Fibroblast of skin of left quadriceps (primary cell): ENCODE results near the gene NPSR1.

ENCODE experiments used
- DNase-seq, 2 experiments: peaks; one replicate each; pipeline ENCODE4 v3.0.0-alpha.2; 2013; ENCODE audit warnings: low read depth in 2 of 2

Gene NPSR1

DNA sequence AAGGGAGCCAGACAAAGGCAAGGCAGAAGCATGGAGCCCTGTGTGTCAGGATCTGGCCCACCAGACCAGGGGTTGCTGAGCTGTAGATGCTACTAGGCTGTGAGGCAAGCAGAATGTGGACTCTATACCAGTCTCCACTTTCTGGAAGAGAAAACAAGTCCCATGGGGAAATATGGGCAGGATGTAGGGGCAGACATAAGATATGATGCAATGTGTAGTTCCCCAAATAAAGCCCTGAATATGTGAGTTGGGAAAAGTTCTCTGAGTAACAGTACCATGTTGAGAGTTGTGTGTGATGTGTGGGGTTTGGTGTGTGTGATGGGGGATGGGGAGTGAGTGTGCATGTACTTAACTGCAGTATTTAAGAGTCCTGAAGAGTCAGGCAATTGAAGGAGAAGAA lies 62.3 kb downstream of the NPSR1 start:
- no peak for DNase-seq

DNA sequence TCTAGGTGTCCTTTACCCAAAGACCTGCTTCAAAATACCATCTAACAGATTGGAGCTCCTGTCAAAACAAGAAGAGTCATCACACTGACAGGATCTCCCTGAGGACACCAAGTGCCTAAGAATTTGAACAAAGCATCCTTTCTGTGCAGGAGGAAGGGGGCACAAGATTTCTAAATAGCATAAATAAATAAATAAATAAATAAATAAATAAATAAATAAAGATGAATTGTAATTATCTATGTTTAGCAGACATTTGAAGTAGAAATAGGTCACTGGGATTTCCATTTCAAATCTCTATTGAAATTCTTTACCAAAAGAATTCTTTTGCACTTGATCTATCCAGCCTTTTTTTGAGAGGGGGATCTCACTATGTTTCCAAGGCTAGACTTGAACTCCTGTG lies 65.3 kb downstream of the NPSR1 start:
- no peak for DNase-seq

DNA sequence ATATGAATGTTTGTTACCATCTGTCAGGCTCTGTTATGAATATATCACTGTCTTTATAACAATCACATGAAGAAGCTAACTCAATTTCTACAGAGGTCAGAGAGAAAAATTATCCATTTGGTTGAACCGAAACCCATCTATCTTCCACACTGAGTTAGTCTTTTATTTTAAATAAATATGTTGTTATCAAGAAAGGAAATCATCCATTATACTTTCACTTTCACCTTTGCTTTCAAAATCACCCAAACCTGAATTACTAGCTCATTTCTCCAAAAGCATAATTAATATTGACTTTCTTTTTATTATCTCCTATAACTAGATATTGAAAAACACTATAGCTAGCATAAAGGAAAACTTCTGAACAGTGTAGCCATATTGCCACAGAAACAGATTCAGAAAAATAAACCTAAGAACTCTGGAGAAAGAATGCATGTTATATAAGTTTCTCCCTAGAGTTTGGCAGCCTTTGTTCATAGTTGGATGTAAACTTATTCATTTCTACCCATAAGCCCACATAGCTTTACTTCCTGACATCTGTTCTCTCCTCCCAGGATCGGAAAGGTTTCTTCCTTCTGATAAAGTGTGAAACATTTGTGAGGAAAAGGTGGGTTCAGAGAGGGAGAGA lies 66.0 kb downstream of the NPSR1 start:
- DNase-seq, result no peak

DNA sequence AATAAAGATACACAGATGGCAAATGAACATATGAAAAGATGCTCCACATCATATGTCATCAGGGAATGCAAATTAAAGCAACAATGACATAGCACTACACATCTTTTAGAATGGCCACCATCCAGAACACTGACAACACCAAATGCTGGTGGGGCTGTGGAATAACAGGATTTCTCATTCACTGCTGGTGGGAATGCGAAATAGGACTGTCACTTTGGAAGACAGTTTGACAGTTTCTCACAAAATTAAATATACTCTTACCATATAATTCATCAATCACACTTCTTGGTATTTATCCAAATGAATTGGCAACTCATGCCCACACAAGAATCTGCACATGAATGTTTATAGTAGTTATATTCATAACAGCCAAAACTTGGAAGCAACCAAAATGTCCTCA lies 68.2 kb downstream of the NPSR1 start:
- DNase-seq, result no peak

DNA sequence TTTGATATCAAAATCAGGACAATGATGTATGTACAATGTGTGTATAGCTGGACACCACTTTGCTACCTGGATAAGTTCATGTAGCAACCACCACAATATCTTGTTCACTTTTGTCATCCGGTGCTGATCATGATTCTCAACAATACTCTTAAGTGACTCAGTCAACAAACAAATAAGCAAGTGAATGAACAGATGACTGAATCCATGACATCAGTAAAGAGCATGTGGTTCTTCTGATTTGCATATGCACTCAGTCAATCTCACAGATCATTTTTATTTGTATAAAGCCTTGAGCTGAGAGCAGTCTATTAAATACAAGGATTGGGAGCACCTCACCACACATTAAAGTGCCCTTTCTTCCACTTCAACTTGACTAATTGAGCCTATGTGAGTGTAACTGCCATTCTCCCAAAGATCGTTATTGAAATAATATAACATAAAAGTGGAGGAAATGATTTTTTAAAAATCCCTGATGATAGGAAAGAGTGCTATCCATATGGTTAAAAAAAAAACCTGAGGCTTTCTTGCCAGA lies 69.5 kb downstream of the NPSR1 start:
- no peak for DNase-seq

DNA sequence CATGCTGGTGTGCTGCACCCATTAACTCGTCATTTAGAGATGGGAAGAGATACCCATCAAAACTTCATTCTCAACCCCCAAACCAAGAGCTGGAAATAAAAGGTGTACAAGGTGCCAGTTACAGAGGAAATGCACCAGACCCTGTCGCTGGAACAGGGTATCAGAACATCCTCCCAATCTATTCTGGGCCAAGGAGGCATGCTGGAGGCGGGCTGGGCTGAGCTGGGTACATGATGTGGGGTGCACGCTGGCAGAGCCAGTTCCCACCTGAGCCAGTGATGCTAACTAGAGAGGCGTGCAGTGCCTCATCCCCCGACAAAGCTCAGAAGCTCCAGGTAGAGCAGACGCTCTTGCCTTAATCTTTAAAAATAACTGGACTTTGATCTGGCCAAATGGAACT lies 70.1 kb downstream of the NPSR1 start:
- DNase-seq, result no peak

DNA sequence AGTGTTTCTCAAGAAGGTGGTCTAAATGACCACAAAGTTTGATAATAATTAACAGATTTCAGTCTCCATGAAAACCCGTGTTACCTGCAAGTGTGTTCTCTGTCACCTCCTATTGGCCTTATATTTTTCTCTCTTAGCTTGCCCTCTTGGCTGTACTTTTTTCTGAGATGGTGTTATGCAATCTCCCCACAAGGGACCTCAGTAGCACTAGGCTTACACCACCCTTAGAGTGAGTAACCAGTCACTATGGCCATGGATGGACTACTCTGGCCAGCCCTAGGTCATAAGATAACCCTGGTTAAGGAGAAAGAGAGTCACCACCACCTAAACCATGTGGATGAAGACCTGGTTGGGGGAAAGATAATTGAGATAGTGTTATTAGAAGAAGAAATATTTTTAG lies 76.8 kb downstream of the NPSR1 start:
- DNase-seq, result no peak

DNA sequence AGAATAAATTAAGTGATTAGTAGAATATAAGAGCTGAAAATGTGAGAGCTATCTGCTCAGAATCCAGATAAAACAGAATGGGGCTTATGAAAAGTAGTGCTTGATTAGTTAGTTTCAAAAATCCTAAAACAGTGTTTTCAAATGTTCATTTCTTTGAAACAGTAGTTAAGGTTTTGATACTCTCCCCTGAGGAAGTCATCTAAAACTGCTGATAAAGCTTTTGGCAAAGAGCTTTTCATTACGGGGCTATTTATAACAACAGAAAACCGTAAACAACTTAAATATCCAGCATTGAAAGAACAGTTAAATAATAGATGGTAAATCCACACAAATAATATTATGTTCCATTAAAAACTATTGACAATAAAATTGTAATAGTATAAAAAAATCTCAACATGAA lies 77.5 kb downstream of the NPSR1 start:
- no peak for DNase-seq

DNA sequence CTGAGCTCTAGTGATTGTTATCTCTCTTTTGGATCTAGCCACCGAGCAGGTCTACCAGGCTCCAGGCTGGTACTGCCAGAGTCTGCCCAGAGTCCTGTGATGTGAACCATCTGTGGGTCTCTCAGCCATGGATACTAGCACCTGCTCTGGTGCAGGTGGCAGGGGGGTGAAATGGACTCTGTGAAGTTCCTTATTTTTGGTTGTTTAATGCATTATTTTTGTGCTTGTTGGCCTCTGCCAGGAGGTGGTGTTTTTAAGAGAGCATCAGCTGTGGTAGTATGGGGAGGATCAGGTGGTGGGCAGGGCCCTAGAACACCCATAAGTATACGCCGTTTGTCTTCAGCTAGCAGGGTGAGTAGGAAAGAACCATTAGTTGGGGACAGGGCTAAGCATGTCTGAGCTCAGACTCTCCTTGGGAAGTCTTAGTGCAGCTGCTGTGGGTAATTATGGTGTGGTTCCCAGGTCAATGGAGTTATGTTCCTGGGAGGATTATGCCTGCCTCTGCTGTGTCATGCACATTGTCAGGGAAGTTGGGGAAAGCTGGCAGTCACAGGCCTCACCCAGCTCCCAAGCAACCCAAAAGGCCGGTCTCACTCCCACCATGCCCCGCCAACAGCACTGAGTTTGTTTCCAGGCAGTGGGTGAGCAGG lies 81.8 kb downstream of the NPSR1 start:
- no peak for DNase-seq

DNA sequence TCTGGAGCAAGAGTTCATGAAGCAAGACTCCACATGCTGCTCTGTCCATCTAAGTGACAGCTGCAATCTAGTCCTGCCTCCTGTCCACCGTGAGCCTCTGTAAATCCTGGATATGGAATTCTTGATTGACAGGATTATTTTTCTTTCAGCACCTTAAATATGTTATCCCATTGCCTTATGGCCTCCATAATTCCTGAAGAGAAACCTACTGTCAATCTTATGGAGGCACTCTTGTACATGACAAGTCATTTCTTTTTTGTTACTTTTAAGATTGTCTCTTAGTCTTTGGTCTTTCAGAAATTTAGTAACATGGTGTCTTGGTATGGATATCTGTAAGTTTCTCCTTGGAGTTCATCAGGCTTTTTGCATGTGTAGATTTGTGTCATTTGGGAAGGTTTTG lies 82.8 kb downstream of the NPSR1 start:
- no peak for DNase-seq

DNA sequence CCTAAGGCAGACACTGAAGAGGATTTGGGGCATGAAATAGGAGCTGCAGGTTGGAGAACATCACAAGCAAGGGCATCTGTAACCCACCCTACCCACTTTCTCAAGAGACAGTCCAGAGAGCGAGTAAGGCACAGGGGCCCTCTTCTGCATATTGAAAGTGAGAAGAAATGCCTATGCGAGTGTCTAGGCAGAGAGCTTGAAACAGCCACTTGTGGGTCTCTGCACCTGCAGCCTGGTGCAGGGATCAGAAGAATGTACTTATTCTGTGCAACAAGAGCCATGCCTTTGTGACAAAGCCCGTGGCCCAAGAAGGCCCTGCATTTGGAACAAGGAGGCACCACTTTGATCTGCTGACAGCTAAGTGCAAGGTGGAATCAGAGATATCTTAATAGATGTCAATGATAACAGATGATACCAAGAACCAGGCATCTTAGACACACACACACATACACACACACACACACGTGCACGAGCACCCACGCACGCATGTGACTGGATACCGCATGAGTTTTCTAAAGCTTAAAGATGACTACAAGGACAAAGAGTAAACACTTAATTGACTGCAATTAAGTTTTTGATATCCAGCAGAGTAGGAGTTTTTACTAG lies 89.3 kb downstream of the NPSR1 start:
- no peak for DNase-seq

DNA sequence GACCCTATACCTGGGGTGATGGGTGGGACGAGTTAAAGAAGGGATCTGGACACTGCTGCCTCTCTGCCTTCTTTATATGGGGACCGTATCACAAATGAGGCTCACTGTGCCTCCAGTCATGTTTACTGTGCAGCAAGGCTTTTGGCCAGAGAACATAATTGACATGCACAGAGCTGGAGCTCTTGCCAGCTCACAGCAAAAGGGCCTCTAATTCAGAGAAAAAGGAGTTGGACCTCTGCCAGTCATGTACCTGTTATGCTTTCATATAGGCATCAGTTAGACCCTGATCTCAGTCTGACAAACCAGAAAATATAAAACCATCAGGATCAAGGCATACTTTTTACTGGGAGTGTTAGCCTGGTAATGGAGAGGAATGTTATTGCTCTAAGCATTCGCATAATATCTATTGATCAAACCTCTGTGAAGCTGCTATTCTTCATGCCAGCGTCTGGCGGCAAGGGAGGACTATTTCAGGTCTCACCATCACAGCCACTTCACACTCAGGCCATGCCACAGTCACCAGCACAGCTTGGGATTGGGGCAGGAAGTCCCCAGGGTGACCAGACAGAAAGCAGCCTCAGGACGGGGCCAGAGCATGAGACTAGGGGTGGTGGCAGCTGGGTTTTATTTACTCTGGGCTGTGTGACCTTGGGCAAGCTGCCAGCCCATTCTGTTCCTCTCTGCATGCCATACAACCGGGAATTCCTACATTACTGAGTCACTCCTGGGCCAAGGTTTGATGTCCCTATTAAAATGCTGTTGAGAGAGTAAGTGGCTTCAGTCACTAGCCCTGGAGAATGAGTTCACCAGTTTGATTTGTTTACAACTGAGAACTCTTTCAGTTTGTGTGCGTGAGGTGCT lies 90.1 kb downstream of the NPSR1 start:
- DNase-seq, result peak; percentile 42 to 51

DNA sequence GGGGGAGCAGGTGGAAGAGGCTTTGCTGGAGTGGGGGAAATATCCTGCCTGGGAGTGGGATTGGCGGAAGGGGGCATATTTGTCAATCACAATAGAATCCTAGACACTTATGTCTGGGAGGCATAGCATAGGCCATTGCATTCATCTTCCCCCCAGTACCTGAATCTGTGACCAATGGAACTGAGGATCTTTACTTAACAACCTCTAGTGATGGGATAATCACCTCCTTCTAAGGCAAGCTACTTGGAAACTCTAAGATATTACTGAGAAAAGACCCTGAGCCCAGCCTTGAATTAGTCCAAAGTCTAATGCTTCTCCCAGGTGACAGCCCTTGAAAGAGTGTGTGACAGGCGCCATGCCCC lies 90.7 kb downstream of the NPSR1 start:
- DNase-seq, result no peak

DNA sequence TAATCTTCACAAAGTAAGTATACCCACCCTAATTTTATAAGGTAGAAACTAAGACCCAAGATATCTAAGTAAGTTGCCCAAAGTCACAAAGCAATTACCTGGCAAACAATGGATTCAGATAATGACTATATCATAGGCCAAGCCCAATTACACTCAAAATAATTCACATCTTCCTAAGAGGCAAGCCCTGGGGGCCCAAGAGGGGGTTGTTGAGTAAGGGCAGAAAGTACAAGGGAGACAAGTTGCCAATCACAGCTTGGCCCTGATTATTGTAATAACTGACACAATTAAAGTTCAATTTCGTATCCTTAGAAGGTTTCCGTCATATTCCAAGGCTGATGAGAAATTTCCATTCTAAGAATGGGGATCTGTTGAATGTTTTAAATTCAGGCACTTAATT lies 91.4 kb downstream of the NPSR1 start:
- no peak for DNase-seq

DNA sequence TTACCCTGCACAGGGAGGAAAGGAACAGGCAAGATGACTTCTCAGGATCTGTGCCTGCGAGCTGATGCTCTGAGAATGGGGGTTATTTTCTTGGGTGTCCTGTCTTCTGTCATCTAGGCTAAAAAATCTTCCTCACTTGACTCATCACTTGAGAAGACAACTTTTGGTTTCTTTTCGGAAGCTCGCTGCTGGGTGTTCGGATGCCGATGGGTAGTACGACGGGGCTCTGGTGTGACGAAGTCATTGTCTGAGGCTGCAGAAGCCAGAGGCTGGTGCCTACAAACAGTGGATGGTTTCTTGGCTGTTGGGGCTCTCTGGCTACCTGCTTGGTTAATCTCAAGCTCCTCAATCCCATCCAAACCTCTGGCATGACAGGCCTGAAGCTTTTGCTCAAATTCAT lies 92.2 kb downstream of the NPSR1 start:
- DNase-seq, result no peak

DNA sequence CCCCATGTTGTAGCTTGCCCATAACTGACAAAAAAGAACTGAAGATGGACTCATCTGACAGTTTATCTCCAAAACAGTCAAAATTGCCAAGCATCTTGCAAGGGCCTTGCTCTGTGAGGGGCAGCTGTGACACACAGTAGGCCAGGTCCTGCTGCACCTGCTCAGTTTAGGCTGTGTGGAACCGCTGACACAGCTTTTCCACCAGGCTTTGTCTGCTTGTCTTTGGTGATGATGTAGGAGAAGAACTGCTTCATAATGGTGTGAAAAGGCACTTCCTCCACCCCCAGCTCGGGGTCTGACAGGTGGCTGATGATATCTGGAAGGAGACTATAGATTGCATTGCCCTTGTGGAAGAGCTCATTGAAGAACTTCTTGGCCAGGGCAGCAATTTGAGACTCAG lies 92.6 kb downstream of the NPSR1 start:
- no peak for DNase-seq

DNA sequence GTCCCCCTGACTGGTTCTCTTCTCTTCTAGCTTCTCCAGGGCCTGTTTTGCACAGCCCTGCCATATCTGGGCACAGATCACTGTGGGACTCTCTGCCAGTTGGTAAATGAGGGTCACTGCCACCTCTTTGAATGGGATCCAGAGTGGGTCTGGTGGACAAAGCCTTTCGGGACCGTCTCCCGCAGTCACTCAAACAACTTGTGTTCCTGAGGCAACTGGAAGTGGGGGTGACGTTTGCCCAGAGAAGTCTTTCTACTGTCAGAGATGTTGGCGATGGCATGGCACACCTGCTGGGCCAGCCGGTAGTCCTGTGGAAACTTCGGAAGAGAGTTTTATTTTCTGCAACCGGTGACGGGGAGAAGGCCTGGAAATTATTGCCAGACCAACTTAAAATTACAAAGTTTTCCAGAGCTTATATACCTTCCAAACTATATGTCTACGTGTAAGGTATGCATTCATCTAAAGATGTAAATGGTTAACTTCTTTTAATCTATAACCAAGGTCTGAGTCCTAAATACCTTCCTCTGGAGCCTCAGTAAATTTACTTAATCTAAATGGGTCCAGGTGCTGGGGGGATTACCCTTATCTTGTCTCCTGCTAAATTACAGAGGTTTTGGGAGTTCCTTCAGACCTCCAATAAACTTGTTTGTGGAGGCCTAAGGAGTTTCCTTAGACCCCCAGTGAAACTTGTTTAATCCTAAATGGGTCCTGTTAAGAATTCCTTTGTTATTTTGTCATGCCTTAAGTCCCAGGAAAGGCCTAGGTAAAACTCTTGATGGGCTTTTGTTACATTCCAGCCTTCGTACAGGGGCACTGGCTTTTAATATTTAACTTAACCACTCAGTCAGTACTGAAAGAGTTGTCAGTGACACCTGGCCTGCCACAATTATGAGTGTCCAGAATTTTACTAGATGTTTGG lies 94.0 kb downstream of the NPSR1 start:
- no peak for DNase-seq

DNA sequence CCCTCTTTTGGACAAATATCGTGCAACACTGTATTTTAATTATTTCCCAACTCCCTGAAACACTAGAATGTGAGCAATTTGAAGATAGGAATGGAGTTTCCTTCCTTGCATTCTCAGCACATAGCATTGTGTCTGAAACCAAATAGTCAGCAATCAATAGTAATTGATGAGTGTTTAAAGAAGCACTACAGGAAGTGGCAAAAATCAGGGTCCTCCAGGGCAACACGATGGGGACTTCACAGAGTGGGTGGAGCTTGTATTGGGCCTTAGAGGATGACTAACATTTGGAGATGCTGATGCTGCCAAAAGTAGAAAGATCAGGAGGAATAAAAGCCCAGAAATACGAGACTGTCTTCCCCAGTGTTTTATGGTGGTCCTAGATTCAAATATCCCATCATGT lies 94.9 kb downstream of the NPSR1 start:
- no peak for DNase-seq

DNA sequence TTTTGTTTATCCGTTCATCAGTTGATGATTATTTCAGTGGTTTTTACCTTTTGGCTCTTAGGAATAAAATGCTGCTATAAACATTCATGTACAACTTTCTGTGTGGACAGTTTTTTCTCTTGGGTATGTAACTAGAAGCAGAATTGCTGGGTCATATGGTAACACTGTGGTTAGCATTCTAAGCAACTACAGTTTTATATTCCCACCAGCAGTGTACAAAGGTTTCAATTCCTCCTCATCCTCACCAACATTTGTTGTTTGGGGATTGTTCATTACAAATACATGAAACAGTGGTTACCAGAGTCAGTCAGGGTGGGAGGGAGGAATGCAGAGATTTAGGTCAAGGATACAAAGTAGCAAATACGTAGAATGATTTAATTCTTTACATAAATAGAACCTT lies 97.0 kb downstream of the NPSR1 start:
- DNase-seq, result no peak

DNA sequence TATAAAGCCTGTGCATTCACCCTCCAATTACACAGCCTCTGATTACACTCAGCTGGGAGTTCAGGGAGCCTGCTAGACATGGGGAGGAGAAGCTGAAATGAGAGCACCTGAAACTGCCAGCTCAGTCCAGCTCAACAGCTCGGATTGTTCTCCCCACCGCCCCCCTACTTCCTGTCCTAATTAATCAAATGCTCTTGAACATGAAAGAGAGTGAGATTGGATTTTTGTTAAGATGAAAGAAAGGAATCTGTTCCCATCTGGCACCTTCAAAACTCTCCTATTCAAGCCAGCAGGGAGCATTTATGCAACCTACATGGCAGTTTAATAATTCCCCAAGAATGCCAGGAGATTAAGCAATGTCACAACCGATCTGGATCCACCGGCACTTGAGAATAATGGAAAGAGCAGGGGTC lies 98.0 kb downstream of the NPSR1 start:
- no peak for DNase-seq

DNA sequence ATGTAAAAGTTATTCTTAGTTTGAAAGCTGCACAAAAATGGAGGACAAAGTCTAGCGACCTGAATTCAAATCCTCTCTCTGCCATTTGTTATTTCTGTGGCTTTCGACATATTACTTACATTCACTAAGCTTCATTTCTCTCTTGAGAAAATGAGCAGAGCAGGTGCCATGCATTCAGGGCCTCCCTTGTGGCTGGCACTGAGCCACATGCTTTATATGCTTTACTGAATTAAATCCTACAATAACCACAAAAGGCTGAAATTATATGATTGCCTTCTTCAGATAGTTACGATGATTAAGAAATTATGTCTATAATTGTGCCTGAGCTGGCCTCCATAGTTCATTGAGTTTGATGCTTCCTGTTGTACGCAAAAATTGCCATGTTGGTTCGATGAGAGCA lies 98.7 kb downstream of the NPSR1 start:
- no peak for DNase-seq
